HepG2 (cell line): ENCODE data around the gene CTU1. TPM values are rescaled to one million over a fixed set of nuclear protein-coding genes. Genes with fewer than 3 reads are reported as not detected.

Source experiments
- AFF4 ChIP-seq: sonication (generic); formaldehyde crosslinking; IDR thresholded peaks from 2 replicates; pipeline ENCODE4 v1.4.0; 2020; ENCODE audit warnings: missing genetic modification reagents
- EED ChIP-seq: sonication (generic); formaldehyde crosslinking; IDR thresholded peaks from 2 replicates; pipeline ENCODE4 v1.5.0; 2020; ENCODE audit warnings: mild to moderate bottlenecking, missing genetic modification reagents
- FOXJ3 ChIP-seq: sonication (generic); formaldehyde crosslinking; IDR thresholded peaks from 2 replicates; pipeline ENCODE4 v1.4.0; 2020; ENCODE audit warnings: missing genetic modification reagents, mild to moderate bottlenecking, borderline replicate concordance
- KAT8 ChIP-seq: IDR thresholded peaks from 2 replicates; pipeline ENCODE4 v1.6.1; 2016; ENCODE audit warnings: missing genetic modification reagents, missing compliant biosample characterization
- PRDM15 ChIP-seq: sonication (generic); formaldehyde crosslinking; IDR thresholded peaks from 2 replicates; pipeline ENCODE4 v1.4.0; 2020; ENCODE audit warnings: missing genetic modification reagents
- TBX2 ChIP-seq: sonication (generic); formaldehyde crosslinking; IDR thresholded peaks from 2 replicates; pipeline ENCODE4 v1.5.0; 2020; ENCODE audit warnings: missing genetic modification reagents, mild to moderate bottlenecking, borderline replicate concordance
- TCF12 ChIP-seq, 2 experiments: fragments of 450-650 bp in 1 of 2; sonication (generic) in 1 of 2; formaldehyde crosslinking in 1 of 2; IDR thresholded peaks; 2 replicates each; pipeline versions ENCODE4 v1.6.1 to v1.8.0; 2017 to 2022; ENCODE audit warnings: antibody characterized with exemption in 1 of 2, mild to moderate bottlenecking in 1 of 2, missing genetic modification reagents in 1 of 2, moderate library complexity in 1 of 2
- ZBED4 ChIP-seq: sonication (generic); formaldehyde crosslinking; IDR thresholded peaks from 2 replicates; pipeline ENCODE4 v1.4.0; 2020; ENCODE audit warnings: missing genetic modification reagents, borderline replicate concordance
- ZNF460 ChIP-seq: sonication (generic); formaldehyde crosslinking; IDR thresholded peaks from 2 replicates; pipeline ENCODE4 v1.5.1; 2020; ENCODE audit warnings: missing genetic modification reagents, mild to moderate bottlenecking, borderline replicate concordance
- ZNF468 ChIP-seq: sonication (generic); formaldehyde crosslinking; IDR thresholded peaks from 2 replicates; pipeline ENCODE4 v1.8.0; 2022; ENCODE audit warnings: mild to moderate bottlenecking, moderate library complexity, missing genetic modification reagents
- ZNF7 ChIP-seq: IDR thresholded peaks from 2 replicates; pipeline ENCODE4 v1.6.1; 2016; ENCODE audit warnings: missing biosample characterization, missing genetic modification reagents
- polyA plus RNA-seq, 8 experiments: library from polyadenylated mRNA; depleted of rRNA in 3 of 8; stranded (reverse) in 7 of 8; unstranded in 1 of 8; fragments of >200 nt; fragmentation: Illumina TruSeq in 4 of 8; extraction: Trizol in 4 of 8; gene quantifications; 2 replicates each; pipeline versions ENCODE4 v1.2.1 to v1.2.3, GENCODE V29; 2011 to 2016; ENCODE audit warnings: low read depth in 4 of 8, missing spikeins in 1 of 8, mixed read lengths in 1 of 8; ENCODE audit not compliant: insufficient read depth in 1 of 8
- total RNA-seq, 5 experiments: library from RNA; depleted of rRNA; stranded (reverse); fragments of >200 nt; fragmentation: Illumina TruSeq; extraction: Trizol; gene quantifications; 2 replicates each; pipeline ENCODE4 v1.2.3, GENCODE V29; 2016; ENCODE audit warnings: low read depth in 1 of 5
- TF ChIP-seq, protein P1 (sequence below): sonication (generic); formaldehyde crosslinking; IDR thresholded peaks from 2 replicates; pipeline ENCODE4 v1.5.1; 2020; ENCODE audit warnings: missing genetic modification reagents, mild to moderate bottlenecking, borderline replicate concordance

CTU1 gene
- total and polyA plus RNA-seq, 2 of the 13 experiments (the other 11 are each of a cell fraction or from before 2014, with no cell fraction given): 1.9 to 2.9 TPM

- no peak for TF ChIP-seq AFF4 (CRISPR knock-in tag)
- no peak for TF ChIP-seq TCF12 (IDR thresholded peaks at IDR 0.05)
- TF ChIP-seq TCF12 (CRISPR knock-in tag; IDR thresholded peaks at IDR 0.05): no peak
- TF ChIP-seq ZBED4 (CRISPR knock-in tag): 0 out of 2 replicates have a peak, but pooled peaks have one; percentile 33
- TF ChIP-seq ZNF468: no peak
- no peak; the same call in 1 of the 2 replicates for TF ChIP-seq TBX2
- no peak for TF ChIP-seq ZNF7 (CRISPR knock-in tag)
- TF ChIP-seq FOXJ3: peak; percentile 44; the same call in 1 of the 2 replicates
- peak; percentile 90 for TF ChIP-seq KAT8 (CRISPR knock-in tag)
- no peak for TF ChIP-seq ZNF460 (CRISPR knock-in tag)
- no peak for TF ChIP-seq EED (CRISPR knock-in tag)
- TF ChIP-seq, protein P1, sequence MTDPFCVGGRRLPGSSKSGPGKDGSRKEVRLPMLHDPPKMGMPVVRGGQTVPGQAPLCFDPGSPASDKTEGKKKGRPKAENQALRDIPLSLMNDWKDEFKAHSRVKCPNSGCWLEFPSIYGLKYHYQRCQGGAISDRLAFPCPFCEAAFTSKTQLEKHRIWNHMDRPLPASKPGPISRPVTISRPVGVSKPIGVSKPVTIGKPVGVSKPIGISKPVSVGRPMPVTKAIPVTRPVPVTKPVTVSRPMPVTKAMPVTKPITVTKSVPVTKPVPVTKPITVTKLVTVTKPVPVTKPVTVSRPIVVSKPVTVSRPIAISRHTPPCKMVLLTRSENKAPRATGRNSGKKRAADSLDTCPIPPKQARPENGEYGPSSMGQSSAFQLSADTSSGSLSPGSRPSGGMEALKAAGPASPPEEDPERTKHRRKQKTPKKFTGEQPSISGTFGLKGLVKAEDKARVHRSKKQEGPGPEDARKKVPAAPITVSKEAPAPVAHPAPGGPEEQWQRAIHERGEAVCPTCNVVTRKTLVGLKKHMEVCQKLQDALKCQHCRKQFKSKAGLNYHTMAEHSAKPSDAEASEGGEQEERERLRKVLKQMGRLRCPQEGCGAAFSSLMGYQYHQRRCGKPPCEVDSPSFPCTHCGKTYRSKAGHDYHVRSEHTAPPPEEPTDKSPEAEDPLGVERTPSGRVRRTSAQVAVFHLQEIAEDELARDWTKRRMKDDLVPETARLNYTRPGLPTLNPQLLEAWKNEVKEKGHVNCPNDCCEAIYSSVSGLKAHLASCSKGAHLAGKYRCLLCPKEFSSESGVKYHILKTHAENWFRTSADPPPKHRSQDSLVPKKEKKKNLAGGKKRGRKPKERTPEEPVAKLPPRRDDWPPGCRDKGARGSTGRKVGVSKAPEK (CRISPR knock-in tag): no peak
- TF ChIP-seq PRDM15 (CRISPR knock-in tag): no peak
Observed at GRCh38 chr19:51108066-51108804, at the start of gene CTU1 (continued).
